Measurements from ENCODE around the gene IQCF5. TPM values are rescaled to one million over a fixed set of nuclear protein-coding genes. Genes with fewer than 3 reads are reported as not detected.
"Not testable (repeated sequence)": the region's sequence is repeated elsewhere in the genome, so short reads cannot be mapped to it uniquely, and the experiment has no call there.

The IQCF5 gene
- not detected for polyA plus RNA-seq (ENCODE audit: insufficient read length)

GRCh38 chr3:51875501-51875900, at the start of gene IQCF5:
TSS of gene IQCF5 (minus strand) at chr3:51875601. CDS start at chr3:51875531, 70 bp downstream.
- no peak for DNase-seq (ENCODE audit: low read depth)

- no peak for DNase-seq (ENCODE audit: low read depth)
Observed at GRCh38 chr3:51921081-51921578, 45.7 kb upstream of the IQCF5 start.

GRCh38 chr3:51916418-51916817, 41.0 kb upstream of the IQCF5 start:
- DNase-seq (ENCODE audit: low read depth), result no peak

GRCh38 chr3:51908026-51908425, 32.6 kb upstream of the IQCF5 start:
- DNase-seq (ENCODE audit: low read depth), result no peak

GRCh38 chr3:51904034-51904823, 28.8 kb upstream of the IQCF5 start:
- no peak for DNase-seq (ENCODE audit: low read depth)

- not testable (repeated sequence) for DNase-seq (ENCODE audit: low read depth)
Observed at GRCh38 chr3:51902361-51902760, 27.0 kb upstream of the IQCF5 start.

GRCh38 chr3:51900043-51900442, 24.6 kb upstream of the IQCF5 start:
- DNase-seq (ENCODE audit: low read depth), result not testable (repeated sequence)

- no peak for DNase-seq (ENCODE audit: low read depth)
Observed at GRCh38 chr3:51897391-51897790, 22.0 kb upstream of the IQCF5 start.

GRCh38 chr3:51896607-51897305, 21.4 kb upstream of the IQCF5 start:
- DNase-seq (ENCODE audit: low read depth), result no peak

- no peak for DNase-seq (ENCODE audit: low read depth)
Observed at GRCh38 chr3:51894939-51895338, 19.5 kb upstream of the IQCF5 start.

GRCh38 chr3:51894391-51894790, 19.0 kb upstream of the IQCF5 start:
- DNase-seq (ENCODE audit: low read depth), result no peak

- no peak for DNase-seq (ENCODE audit: low read depth)
Observed at GRCh38 chr3:51891242-51892039, 16.0 kb upstream of the IQCF5 start.

- DNase-seq (ENCODE audit: low read depth), result no peak
Observed at GRCh38 chr3:51888463-51889105, 13.2 kb upstream of the IQCF5 start.

- DNase-seq (ENCODE audit: low read depth), result no peak
Observed at GRCh38 chr3:51887620-51888019, 12.2 kb upstream of the IQCF5 start.

GRCh38 chr3:51886447-51886846, 11.0 kb upstream of the IQCF5 start:
- no peak for DNase-seq (ENCODE audit: low read depth)

- DNase-seq (ENCODE audit: low read depth), result no peak
Observed at GRCh38 chr3:51879937-51880336, 4.5 kb upstream of the IQCF5 start.

- DNase-seq (ENCODE audit: low read depth), result no peak
Observed at GRCh38 chr3:51876186-51876585, 785 bp upstream of the IQCF5 start.

- no peak for DNase-seq (ENCODE audit: low read depth)
Observed at GRCh38 chr3:51874889-51875288, 512 bp downstream of the IQCF5 start.

GRCh38 chr3:51874411-51874810, 990 bp downstream of the IQCF5 start:
- no peak for DNase-seq (ENCODE audit: low read depth)

- DNase-seq (ENCODE audit: low read depth), result no peak
Observed at GRCh38 chr3:51873876-51874275, 1.5 kb downstream of the IQCF5 start.

GRCh38 chr3:51873253-51873766, 2.1 kb downstream of the IQCF5 start:
- DNase-seq (ENCODE audit: low read depth), result no peak

Measured in forelimb muscle (tissue), 1 donor.